Epidermal melanocyte (primary cell): ENCODE results near the gene RSAD1.
"Not testable (repeated sequence)": the region's sequence is repeated elsewhere in the genome, so short reads cannot be mapped to it uniquely, and the experiment has no call there.

Experiments
- DNase-seq: peaks from one replicate; pipeline ENCODE4 v3.0.0; 2011; ENCODE audit warnings: low spot score; ENCODE audit not compliant: insufficient read length

The RSAD1 gene

DNA sequence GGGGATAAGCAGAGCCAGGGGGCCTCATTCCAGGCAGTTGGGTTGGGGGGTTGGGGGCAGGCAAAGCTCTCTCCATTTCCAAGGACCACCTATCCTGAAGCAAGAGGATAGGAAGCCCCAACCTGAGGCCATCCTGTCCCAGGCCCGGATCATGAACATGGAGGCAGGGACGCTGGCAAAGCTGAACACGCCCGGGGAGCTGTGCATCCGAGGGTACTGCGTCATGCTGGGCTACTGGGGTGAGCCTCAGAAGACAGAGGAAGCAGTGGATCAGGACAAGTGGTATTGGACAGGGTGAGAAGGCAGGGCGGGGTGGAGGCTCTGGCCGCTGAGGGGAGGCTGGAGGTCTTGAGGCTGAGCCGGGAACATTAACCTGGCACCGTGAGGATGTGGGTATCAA lies 6.4 kb upstream of the RSAD1 start:
- DNase-seq, result no peak

DNA sequence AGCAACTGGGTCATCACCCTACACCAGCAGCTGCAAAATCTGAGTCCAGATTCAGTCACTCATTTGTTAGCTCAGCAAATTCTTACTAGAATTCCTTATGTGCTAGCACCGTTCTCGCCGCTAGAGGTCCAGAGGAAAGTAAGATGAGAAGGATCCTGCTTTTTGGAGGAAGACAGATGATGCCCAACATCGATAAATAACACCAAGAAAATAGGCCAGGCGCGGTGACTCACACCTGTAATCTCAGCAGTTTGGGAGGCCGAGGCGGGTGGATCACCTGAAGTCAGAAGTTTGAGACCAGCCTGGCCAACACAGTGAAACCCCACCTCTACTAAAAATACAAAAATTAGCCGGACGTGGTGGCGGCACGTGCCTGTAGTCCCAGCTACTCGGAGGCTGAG lies 5.9 kb upstream of the RSAD1 start:
- not testable (repeated sequence) for DNase-seq

DNA sequence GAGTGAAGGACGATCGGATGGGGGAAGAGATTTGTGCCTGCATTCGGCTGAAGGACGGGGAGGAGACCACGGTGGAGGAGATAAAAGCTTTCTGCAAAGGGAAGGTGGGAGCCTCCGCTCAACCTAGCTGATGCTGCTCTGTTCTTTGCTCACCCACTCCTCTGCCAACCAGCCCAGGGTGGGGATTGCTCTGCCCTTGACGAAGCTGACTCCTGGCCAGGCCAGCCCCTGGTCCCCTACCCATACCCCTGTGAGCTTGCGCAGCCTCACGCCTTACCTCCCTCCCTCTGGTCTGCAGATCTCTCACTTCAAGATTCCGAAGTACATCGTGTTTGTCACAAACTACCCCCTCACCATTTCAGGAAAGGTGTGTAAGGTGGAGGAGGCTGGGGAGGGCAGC lies 4.8 kb upstream of the RSAD1 start:
- DNase-seq, result no peak

DNA sequence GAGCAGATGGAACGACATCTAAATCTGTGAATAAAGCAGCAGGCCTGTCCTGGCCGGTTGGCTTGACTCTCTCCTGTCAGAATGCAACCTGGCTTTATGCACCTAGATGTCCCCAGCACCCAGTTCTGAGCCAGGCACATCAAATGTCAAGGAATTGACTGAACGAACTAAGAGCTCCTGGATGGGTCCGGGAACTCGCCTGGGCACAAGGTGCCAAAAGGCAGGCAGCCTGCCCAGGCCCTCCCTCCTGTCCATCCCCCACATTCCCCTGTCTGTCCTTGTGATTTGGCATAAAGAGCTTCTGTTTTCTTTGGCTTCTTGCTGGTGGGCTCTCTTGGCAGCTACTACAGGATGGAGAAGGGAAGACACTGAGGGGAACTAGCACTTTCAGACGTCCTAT lies 4.1 kb upstream of the RSAD1 start:
- no peak for DNase-seq

DNA sequence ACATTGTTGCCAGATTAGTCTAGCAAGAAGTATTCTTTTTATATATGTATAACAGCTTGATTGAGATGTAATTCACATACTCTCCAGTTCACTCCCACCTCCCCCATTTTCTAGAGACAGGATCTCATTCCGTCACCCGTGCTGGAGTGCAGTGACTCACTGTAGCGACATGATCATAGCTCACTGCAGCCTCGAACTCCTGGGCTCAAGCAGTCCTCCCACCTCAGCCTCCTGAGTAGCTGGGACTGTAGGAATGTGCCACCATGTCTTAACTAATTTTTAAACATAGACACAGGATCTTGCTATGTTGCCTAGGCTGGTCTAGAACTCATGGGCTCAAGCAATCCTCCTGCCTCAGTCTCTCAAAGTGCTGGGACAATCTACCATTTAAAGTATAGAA lies 3.3 kb upstream of the RSAD1 start:
- DNase-seq, result no peak

DNA sequence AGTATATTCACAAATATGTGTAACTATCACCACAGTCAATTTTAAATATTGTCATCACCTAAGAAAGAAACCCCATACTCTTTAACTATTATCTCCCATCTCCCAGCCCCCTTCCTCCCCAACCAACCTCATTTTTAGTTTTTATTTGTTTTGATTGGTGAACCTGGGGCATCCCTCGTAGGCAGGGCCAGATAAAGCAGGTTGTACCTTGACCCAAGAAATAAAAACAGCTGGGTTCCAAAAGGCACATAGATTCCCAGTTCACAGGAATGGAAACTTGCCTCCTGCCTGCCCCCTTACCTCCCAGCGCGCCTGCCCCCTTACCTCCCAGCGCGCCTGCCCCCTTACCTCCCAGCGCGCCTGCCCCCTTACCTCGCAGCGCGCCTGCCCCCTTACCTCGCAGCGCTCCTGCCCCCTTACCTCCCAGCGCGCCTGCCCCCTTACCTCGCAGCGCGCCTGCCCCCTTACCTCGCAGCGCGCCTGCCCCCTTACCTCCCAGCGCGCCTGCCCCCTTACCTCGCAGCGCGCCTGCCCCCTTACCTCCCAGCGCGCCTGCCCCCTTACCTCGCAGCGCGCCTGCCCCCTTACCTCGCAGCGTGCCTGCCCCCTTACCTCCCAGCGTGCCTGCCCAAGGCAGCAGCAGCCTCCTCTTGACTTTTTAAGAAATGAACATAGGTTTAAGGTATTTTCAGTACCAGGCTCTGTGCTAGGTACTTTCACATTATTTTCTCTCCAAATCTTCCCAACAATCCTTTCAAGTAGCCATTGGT lies 2.7 kb upstream of the RSAD1 start:
- DNase-seq, result not testable (repeated sequence)

DNA sequence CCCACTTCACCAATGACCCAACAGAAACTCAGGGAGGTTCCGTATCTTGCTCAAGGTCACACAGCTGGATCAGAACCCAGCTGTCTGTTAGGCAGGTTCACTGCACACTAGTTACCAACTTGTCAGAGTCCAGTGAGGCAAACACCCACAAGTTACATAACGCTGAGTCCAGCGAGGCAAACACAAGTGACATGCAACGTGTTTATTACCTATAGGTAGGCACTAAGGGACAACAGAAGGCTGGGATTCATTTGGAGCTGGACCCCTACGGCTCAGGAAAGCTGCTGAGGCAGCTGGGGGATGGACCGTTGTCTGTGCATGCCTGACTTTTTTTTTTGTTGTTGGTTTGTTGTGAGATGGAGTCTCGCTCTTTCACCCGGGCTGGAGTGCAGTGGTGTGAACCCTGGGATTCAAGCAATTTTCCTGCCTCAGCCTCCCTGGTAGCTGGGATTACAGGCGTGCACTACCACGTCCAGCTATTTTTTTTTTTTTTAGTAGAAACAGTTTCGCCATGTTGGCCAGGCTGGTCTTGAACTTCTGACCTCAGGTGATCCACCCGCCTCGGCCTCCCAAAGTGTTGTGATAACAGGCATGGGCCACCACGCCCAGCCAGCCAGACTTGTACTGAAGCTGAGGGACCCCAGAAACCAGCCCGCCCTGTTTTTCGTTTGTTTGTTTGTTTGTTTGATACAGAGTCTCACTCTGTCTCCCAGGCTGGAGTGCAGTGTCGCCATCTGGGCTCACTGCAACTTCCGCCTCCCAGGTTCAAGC lies 1.9 kb upstream of the RSAD1 start:
- no peak for DNase-seq

DNA sequence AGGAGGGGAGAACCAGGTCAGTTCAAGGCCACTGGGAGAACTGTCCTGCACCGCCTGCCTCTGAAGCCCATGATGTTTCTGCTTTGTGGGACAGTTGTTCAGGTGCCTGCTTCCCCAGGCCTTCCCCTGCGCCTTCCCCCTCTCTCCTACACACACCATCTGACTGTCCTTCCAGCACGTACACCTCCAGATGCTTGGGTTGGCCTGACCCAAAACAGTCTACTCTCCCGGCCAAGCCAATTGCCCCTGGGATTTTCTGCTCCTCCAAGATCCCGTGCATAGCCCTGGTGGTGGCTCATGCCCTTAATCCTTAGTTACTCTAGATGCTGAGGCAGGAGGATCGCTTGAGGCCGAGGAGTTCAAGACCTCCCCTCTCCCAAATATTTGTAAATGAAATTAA lies 684 bp upstream of the RSAD1 start:
- DNase-seq, result no peak

DNA sequence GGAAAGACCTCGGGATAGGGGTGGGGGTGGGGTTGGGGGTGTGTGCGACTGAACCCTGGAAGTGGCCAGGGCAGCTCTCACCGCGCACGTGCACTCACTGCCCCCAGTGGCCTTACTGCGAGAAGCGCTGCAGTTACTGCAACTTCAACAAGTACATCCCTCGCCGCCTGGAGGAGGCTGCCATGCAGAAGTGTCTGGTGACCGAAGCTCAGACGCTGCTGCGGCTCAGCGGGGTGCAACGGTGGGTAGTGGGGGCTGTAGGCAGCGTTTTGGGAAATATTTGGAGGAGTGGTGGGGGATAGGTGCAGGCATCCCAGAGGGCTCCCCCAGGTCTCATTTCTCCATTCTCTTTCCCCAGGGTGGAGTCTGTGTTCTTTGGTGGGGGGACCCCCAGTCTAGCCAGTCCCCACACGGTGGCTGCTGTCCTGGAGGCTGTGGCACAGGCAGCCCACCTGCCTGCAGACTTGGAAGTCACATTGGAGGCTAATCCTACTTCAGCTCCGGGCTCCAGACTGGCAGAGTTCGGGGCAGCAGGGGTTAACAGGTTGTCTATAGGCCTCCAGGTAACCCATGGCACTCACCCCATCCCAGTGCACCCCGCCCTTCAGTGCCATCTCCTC lies 972 bp downstream of the RSAD1 start:
- no peak for DNase-seq

DNA sequence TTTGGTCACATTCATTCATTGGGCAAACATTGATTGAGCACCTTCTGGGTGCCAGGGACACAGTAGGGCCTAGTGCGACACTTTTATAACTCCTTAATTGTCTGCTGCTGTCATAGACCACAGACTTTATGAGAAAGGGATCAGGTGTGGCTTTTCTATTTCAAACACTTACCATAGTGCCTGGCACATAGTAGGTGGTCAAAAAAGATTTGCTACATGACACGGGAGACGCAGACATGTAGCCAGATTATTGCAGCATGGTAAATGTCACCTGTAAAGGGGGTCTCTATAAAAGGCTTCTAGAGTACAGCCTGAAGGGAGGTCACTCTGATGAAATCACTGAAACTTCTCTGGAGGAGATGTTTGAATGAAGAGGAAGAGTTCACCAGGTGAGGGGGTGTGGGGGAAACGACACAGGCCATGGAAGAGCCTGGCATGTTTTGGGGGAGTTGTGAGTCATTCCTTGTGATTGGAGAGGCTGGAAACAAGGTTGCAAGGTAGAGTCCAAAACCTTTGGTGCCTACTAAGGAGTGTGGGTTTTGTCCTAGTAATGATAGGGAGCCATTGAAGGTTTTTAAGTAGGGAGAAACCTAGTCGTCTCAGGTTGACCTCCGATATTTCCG lies 1.6 kb downstream of the RSAD1 start:
- DNase-seq, result no peak

DNA sequence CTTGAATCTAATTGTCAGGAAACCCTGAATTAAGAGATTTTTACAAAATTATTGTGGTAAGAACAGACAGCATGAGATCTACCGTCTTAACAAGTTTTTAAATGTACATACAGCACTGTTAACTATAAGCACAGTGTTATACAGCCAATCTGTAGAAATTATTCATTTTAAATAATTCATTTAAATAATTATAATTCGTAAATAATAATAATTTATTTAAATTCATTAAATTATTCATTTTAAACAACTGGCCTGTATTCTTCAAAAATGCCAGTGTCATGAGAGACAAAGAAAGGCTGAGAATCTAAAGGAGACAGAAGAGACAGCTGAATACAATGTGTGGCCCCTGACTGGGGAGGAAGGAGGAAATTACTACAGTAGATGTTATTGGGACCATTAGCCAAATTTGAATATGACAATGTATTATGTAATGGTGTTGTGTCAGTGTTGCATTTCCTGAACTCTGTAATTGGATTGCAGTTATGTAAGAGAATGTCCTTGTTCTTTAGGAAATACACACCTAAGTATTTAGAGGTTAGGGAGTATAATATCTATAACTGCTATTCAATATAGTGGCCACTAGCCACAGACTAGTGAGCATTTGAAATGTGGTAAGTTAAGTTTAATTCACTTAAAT lies 2.3 kb downstream of the RSAD1 start:
- DNase-seq, result no peak

DNA sequence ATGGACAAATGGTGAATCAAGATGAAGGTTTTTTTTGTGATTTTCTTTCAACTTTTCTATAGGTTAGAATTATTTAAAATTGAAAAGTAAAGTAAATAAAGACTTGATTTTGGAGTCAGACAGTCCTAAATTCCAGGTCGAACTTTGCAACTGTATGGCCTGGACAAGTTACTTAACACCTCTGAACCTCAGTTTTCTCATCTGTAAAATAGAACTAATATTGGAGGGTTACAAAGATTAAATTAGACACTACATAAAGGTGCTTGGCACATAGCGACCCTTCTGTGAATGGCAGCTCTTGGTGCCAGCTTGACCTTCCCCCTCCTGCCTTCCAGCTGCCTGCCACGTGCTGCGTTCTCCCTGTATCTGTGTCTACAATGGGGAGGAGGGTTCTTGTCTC lies 3.0 kb downstream of the RSAD1 start:
- no peak for DNase-seq

DNA sequence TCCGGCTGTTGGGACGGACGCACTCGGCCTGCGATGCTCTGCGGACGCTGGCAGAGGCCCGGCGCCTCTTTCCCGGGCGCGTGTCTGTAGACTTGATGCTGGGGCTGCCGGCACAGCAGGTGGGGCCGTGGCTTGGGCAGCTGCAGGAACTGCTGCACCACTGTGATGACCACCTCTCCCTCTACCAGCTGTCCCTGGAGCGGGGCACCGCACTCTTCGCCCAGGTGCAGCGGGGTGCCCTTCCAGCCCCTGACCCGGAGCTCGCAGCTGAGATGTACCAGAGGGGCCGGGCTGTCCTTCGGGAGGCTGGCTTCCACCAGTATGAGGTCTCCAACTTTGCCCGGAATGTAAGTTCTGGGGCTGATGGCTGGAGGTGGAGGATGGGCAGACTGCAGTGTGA lies 3.5 kb downstream of the RSAD1 start:
- no peak for DNase-seq

DNA sequence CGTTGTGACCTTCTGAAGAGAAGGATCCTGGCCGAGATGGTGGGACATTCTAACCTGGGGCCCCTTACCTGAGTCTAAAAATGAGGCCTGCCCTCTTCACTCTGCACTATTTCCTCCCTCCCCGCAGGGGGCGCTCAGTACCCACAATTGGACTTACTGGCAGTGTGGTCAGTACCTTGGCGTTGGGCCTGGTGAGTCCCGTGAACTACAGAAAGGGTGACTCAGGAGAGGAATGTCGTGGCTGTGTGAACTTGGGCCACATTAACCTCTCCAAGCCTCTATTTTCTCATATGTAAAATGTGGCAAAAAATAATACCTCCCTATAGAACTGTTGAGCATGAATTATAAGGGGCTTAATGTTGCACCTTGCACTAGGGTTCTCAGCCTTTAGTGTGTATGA lies 3.9 kb downstream of the RSAD1 start:
- peak; percentile 90 for DNase-seq

DNA sequence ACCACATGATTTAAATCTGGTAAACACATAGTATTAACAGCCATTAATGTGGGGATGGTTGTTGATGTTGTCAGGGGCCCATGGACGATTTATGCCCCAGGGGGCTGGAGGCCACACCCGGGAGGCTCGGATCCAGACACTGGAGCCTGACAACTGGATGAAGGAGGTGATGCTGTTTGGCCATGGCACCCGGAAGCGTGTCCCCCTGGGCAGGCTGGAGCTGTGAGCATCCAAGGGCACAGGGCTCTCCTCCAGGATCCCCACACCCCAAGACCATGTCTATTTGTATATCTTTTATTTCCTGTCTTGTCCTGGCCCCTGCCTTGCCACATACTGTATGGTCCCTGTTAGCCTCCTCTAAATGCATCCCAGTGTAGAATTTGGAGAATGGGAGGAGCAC lies 4.6 kb downstream of the RSAD1 start:
- DNase-seq, result no peak

DNA sequence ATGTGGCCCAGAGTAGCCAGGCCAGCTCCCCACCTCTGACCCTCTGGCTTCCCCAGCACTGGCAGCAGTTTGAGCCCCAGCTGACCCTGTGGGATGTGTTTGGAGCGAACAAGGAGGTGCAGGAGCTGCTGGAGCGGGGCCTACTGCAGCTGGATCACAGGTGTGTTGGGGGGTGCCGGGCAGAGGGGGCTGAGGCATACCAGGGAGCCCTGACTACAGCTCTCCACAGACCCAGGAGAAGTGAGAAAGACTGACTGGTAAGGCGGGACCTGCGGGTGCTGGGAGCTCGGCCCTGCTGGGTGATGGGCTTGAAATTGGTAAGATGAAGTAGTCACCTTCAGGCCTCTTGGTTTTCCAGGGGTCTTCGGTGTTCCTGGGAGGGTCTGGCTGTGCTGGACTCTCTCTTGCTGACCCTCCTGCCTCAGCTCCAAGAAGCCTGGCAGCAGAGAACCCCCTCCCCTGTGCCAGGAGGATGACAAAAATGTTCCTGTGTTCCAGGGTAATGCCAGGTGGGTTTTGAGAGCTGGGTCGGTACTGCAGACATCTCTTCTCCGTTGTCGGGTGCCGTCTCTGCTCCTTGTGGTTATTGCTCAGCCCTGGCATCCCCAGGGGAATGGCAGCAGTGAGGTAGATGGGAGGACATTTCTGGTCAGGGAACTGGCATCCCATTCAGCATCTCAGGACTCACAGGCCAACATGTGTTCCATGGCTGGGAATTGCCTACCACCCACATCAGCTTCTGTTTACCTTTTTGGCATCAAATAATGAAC lies 5.9 kb downstream of the RSAD1 start:
- DNase-seq, result no peak

DNA sequence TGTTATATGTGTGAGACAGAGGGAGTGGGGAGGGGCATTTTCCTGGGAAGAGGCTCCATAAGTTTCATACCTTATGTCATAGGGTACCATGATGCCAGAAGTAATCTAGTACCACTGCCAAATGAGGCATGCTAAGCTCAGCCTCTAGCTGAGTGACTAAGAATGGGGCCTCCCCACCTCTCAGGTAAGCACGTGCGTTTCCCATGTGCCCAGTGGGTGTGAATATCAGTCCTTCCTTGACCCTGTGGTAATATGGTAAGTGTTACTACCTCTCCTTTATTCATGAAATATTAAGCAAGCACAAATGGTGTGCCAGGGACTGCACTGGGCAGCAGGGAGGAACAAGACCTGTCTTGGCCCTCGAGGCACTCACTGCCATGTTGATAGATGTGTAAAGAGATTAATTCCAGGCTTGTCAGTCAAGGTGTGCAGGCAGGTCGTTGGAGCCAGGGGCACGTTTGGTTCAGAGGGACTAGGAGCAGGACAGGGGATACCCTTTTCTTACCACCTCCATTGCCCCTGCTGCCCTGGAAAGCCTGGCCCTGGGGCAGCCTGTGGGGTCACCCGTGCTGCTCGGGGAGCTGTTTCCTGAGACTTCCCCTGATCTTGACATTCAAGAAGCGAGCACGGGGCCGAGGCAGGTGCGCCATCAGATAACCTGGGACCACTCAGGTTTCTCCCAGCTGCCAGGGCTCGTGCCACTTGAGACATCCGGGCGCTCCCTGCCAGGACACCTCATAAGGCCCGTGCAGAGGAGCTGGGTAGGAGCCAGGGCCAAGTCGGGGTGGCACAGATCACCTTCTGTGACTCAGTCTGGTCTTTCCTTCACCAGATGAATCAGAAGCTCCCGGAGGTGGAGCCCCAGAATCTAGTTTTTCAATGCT lies 8.8 kb downstream of the RSAD1 start:
- DNase-seq, result no peak

DNA sequence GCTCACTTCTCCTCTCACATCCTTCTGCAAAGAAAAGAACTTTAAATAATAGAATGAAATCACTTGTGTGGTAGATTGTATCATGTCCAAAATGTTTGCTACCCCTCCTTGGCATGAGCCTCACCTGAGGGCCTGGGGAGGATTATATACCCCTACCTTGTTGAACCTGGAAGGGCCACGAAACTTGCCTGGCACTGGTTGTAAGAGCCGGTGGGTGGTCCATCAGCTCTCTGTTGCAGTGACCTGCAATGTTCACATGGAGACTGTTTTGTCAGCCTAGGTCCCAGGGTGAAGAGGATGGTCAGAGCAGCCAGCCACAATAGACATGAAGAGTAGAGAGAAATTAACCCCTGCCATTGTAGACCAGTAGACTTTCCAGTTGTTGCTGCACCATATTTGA lies 10.2 kb downstream of the RSAD1 start:
- DNase-seq, result no peak

DNA sequence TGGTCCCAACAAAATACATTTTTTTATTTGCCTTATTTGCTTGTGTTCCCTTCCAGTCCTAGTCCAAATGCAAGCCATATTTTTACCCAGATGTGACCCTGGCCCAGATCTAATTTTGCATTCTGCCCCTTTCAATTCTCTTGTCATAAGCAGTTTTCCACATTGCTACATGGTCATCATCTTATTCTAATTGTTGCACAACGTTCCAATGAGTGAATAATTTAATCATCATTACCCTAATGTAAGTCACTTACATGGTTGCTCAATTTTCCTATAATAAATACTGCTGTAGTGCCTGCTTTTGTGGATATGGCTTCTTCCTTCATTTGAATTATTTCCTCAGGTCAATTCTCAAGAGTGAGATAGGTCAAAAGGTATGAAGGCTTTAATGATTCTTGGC lies 12.8 kb downstream of the RSAD1 start:
- no peak for DNase-seq

DNA sequence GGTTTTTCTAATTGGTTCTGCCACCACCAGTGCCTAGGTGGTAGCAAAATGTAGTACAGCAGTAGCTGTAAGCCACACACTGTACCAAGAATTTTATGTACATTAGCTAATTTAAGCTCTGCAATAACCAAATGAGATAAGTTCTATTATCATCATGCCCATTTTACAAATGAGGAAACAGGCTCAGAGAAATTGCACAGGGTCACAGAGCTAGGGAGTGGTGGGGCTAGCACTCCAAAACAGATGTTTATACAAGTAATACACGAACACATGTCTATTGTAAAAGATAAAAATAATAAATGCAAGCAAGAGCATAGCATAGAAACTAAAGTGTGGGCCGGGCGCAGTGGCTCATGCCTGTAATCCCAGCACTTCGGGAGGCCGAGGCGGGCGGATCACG lies 13.6 kb downstream of the RSAD1 start:
- DNase-seq, result no peak
